Calu3 (cell line): ENCODE results near the gene HACD2. TPM values are rescaled to one million over a fixed set of nuclear protein-coding genes. Genes with fewer than 3 reads are reported as not detected.

Experiments
- BruUV-seq: library from RNA; stranded (reverse); fragments of 400-500 nt; replicated peaks from 2 replicates; lab custom pipeline; 2021; lab: Mats Ljungman, UMichigan
- CTCF ChIA-PET: fragments of 300-600 bp; sonication (Branson Sonifier 250); formaldehyde crosslinking; loops from one replicate; lab custom pipeline; 2022; ENCODE audit warnings: antibody characterized with exemption; lab: Charles Lee
- DNase-seq: peaks from one replicate; pipeline ENCODE4 v3.0.0; 2022
- H3K27ac Mint-ChIP-seq: one replicate; pipeline ENCODE4 v1.8.0; 2022; ENCODE audit warnings: mixed read lengths; ENCODE audit not compliant: unreplicated experiment
- H3K27me3 Mint-ChIP-seq: one replicate; pipeline ENCODE4 v1.8.0; 2022; ENCODE audit warnings: mixed read lengths; ENCODE audit not compliant: unreplicated experiment
- H3K36me3 Mint-ChIP-seq: one replicate; pipeline ENCODE4 v1.8.0; 2022; ENCODE audit warnings: mild to moderate bottlenecking, moderate library complexity, mixed read lengths; ENCODE audit not compliant: insufficient read depth, unreplicated experiment
- H3K4me1 Mint-ChIP-seq: one replicate; pipeline ENCODE4 v1.8.0; 2022; ENCODE audit warnings: mild to moderate bottlenecking, low read depth, mixed read lengths; ENCODE audit not compliant: unreplicated experiment
- H3K4me3 Mint-ChIP-seq: one replicate; pipeline ENCODE4 v1.8.0; 2022; ENCODE audit warnings: mild to moderate bottlenecking, low read depth, moderate library complexity, mixed read lengths; ENCODE audit not compliant: unreplicated experiment
- H3K9me3 Mint-ChIP-seq: one replicate; pipeline ENCODE4 v1.8.0; 2022; ENCODE audit warnings: low read depth, mixed read lengths; ENCODE audit not compliant: unreplicated experiment
- CTCF ChIP-seq: fragments of 200-600 bp; IDR thresholded peaks from one replicate; pipeline ENCODE4 v1.8.0; 2022; ENCODE audit warnings: antibody characterized with exemption; ENCODE audit not compliant: unreplicated experiment
- intact Hi-C: fragments of 100-400 bp; cut with micrococcal nuclease; formaldehyde crosslinking; loops from one replicate; pipeline ENCODE4 v1.10.0; 2022; ENCODE audit not compliant: unreplicated experiment
- total RNA-seq: library from RNA; stranded (reverse); gene quantifications from 2 replicates; pipeline ENCODE4 v1.2.3, GENCODE V29; 2022

HACD2 gene
- total RNA-seq, 1 experiment from 2014 or later, result 69.0 TPM

GRCh38 chr3:123561188-123561587, 23.7 kb downstream of the HACD2 start:
- Mint-ChIP-seq H3K36me3 (no peaks in the 10 kb centered on the region), H3K4me3 (no peak overlapping the region), H3K4me1 (peaks cover 16% of the 10 kb centered on the region), H3K27ac (no peak overlapping the region), H3K9me3 (no peaks in the 10 kb centered on the region), H3K27me3 (no peaks in the 10 kb centered on the region)
- TF ChIP-seq CTCF, result no peak
- no TSS peak for BruUV-seq
- intact Hi-C loops, result no loop called here
- DNase-seq, result no peak
- CTCF ChIA-PET, result no interaction called here

- no TSS peak for BruUV-seq
- Mint-ChIP-seq H3K36me3 (no peaks in the 10 kb centered on the region), H3K27me3 (no peaks in the 10 kb centered on the region), H3K27ac (no peak overlapping the region), H3K4me1 (peaks cover 16% of the 10 kb centered on the region), H3K4me3 (no peak overlapping the region), H3K9me3 (peaks cover 5% of the 10 kb centered on the region)
- CTCF ChIA-PET, result interaction anchor here (0.8 to 1.4 kb wide), 3 partner anchors 23 to 37 kb away, joined by 3 to 4 read pairs (median 3); no protein-coding TSS in a partner anchor
- TF ChIP-seq CTCF, result peak; percentile 50
- intact Hi-C loops, result loop anchor here (10.0 kb wide), 1 partner anchor 54 kb away; no protein-coding TSS in a partner anchor
- DNase-seq, result peak; percentile 14
These were observed 25.6 kb downstream of the HACD2 start for GRCh38 chr3:123559040-123559861.

GRCh38 chr3:123553536-123553935, 31.3 kb downstream of the HACD2 start:
- Mint-ChIP-seq H3K4me1 (peaks cover 6% of the 10 kb centered on the region), H3K4me3 (no peak overlapping the region), H3K36me3 (peaks cover 6% of the 10 kb centered on the region), H3K27ac (no peak overlapping the region), H3K9me3 (peaks cover 5% of the 10 kb centered on the region), H3K27me3 (no peaks in the 10 kb centered on the region)
- no TSS peak for BruUV-seq
- intact Hi-C loops, result loop anchor here (5.0 to 10.0 kb wide), 2 partner anchors 49 to 226 kb away; no protein-coding TSS in a partner anchor
- no peak for TF ChIP-seq CTCF
- no peak for DNase-seq
- CTCF ChIA-PET, result no interaction called here

- CTCF ChIA-PET, result no interaction called here
- BruUV-seq, result no TSS peak
- peaks cover 6% of the 10 kb centered on the region for H3K4me1 Mint-ChIP-seq
- TF ChIP-seq CTCF, result no peak
- no peak overlapping the region for H3K27ac Mint-ChIP-seq
- DNase-seq, result no peak
- H3K36me3 Mint-ChIP-seq, result peaks cover 6% of the 10 kb centered on the region
- no peak overlapping the region for H3K4me3 Mint-ChIP-seq
- peaks cover 5% of the 10 kb centered on the region for H3K9me3 Mint-ChIP-seq
- intact Hi-C loops, result loop anchor here (5.0 to 10.0 kb wide), 2 partner anchors 48 to 225 kb away; no protein-coding TSS in a partner anchor
- no peaks in the 10 kb centered on the region for H3K27me3 Mint-ChIP-seq
These were observed 32.1 kb downstream of the HACD2 start for GRCh38 chr3:123552768-123553167.
